Measurements from ENCODE around the gene ZNHIT2. TPM values are rescaled to one million over a fixed set of nuclear protein-coding genes. Genes with fewer than 3 reads are reported as not detected.

ZNHIT2 gene
- total and polyA plus RNA-seq, 2 of the 8 experiments (the other 6 are each of a cell fraction or from before 2014, with no cell fraction given), result 13.0 to 16.1 TPM

DNA sequence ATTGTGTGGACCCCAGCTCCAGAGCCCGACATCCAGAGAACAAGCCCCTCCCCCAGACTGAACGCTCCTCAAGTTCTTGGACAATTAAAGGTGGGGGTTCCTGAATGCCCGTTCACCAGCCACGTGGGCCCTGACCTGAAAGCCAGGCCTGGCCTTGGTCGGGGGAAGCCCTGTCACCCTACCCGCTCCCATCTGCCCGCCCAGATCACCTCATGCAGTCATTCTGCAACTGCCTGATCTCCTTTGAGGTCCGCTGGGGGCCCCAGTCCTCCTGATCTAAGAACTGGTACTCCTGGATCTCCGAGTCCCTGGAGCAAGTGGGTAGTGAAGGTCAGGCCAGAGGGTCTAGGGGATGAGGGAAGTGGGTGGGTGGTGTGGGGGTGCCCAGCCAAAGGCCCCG is 50.1 kb downstream of the ZNHIT2 start:
- DNase-seq (ENCODE audit: low read depth in 1 of 2, low spot score in 2 of 2), result no peak
- H2AFZ ChIP-seq (ENCODE audit: low read length), result no peak overlapping the region; the same call in 1 of the 2 replicates
- H3K4me3 ChIP-seq (ENCODE audit: extremely low read depth in 1 of 4, insufficient read depth in 2 of 4, low read depth in 3 of 4, low read length in 4 of 4), result peak overlapping the region in 1 of 4 experiments; percentile 34; a peak in 1 of 8 replicates
- H2BK20ac ChIP-seq (ENCODE audit: low read length), result no peak overlapping the region
- no peaks in the 10 kb centered on the region for H3K79me1 ChIP-seq (ENCODE audit: low read depth, low read length)
- TF ChIP-seq RAD21 (IDR thresholded peaks at IDR 0.05 in 1 of 2, conservative IDR thresholded peaks at IDR 0.05 in 1 of 2; ENCODE audit: low read depth in 2 of 2, low read length in 2 of 2), result no peak
- TF ChIP-seq, protein P1, sequence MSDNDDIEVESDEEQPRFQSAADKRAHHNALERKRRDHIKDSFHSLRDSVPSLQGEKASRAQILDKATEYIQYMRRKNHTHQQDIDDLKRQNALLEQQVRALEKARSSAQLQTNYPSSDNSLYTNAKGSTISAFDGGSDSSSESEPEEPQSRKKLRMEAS (IDR thresholded peaks at IDR 0.05), result peak; percentile 8; the same call in 1 of the 2 replicates
- peak overlapping the region; percentile 63 for H4K91ac ChIP-seq (replicated peaks; ENCODE audit: insufficient read length, low read length)
- CTCF ChIA-PET (ENCODE audit: partially characterized antibody), result interaction anchor here (2.0 to 3.1 kb wide), 2 partner anchors 10 kb away, joined by 6 to 21 read pairs; no protein-coding TSS in a partner anchor
- no peaks in the 10 kb centered on the region for H4K20me1 ChIP-seq (replicated peaks in 1 of 2; ENCODE audit: control insufficient read depth in 1 of 2, insufficient read depth in 2 of 2, low read length in 2 of 2)
- H4K5ac ChIP-seq (ENCODE audit: insufficient read length, low read depth, low read length), result no peak overlapping the region
- H3K23ac ChIP-seq (ENCODE audit: insufficient read length), result no peak overlapping the region
- no peaks in the 10 kb centered on the region for H3K27me3 ChIP-seq (replicated peaks in 1 of 4; ENCODE audit: control insufficient read depth in 3 of 4, extremely low read depth in 1 of 4, insufficient read depth in 3 of 4, low read length in 3 of 4)
- no peaks in the 10 kb centered on the region for H3K79me2 ChIP-seq (ENCODE audit: control insufficient read depth in 1 of 2, insufficient read depth in 2 of 2, low read length in 2 of 2)
- no peaks in the 10 kb centered on the region for H3K23me2 ChIP-seq (ENCODE audit: low read depth, low read length)
- peak overlapping the region; percentile 71; the same call in 1 of the 2 replicates for H3K27ac ChIP-seq (ENCODE audit: low read depth, low read length)
- H3K14ac ChIP-seq (ENCODE audit: insufficient read length), result no peak overlapping the region
- no peak for FAIRE-seq
- WGBS, 2 experiments (ENCODE audit: extremely low coverage in 1 of 2, insufficient coverage in 1 of 2, insufficient read length in 1 of 2, insufficient replicate concordance in 2 of 2, low coverage in 1 of 2, low lambda C conversion rate in 2 of 2, missing lambda C conversion rate in 1 of 2), result 86% methylated on average over 8 of the region's 10 CpGs; no CpG with 5 or more reads in 1 of the 2 experiments
- no peak overlapping the region for H2AK5ac ChIP-seq (ENCODE audit: low read depth, low read length)
- H2BK15ac ChIP-seq (ENCODE audit: low read length), result peak overlapping the region; percentile 61; the same call in 1 of the 2 replicates
- H3K4me2 ChIP-seq (ENCODE audit: insufficient read depth in 1 of 2, low read depth in 2 of 2, low read length in 2 of 2), result peak overlapping the region; percentile 31 to 55; a peak in 3 of 4 replicates
- H3K9ac ChIP-seq (replicated peaks in 1 of 4; ENCODE audit: extremely low read depth in 1 of 4, low read depth in 3 of 4, low read length in 3 of 4), result 0 out of 7 replicates have a peak overlapping the region, but pooled peaks of 1 of the 4 experiments have one; percentile 1
- POLR2A ChIA-PET (ENCODE audit: partially characterized antibody), result interaction anchor here (1.0 to 21.6 kb wide), 3 partner anchors 9 to 25 kb away, joined by 4 to 230 read pairs (median 21); partner anchors contain the start of gene VPS51
- H4K8ac ChIP-seq (ENCODE audit: extremely low read depth, insufficient read depth, low read length), result 0 out of 2 replicates have a peak overlapping the region, but pooled peaks have one; percentile 81
- H3K4me1 ChIP-seq (replicated peaks in 1 of 4; ENCODE audit: control insufficient read depth in 3 of 4, insufficient read depth in 4 of 4, low read length in 3 of 4), result peaks cover 5 to 23% (median 17%) of the 10 kb centered on the region in 4 experiments
- no peak overlapping the region for H3K56ac ChIP-seq (replicated peaks; ENCODE audit: insufficient read length, low read depth, low read length)
- no peak overlapping the region for H2BK120ac ChIP-seq (replicated peaks; ENCODE audit: low read depth, low read length)
- H2BK12ac ChIP-seq (ENCODE audit: low read depth, low read length), result peak overlapping the region; percentile 90; the same call in 1 of the 2 replicates
- no peaks in the 10 kb centered on the region for H3K36me3 ChIP-seq (ENCODE audit: control insufficient read depth in 2 of 4, insufficient read depth in 4 of 4, low read length in 3 of 4)
- H3K18ac ChIP-seq (ENCODE audit: extremely low read depth, low read length), result peak overlapping the region; percentile 87
- peak overlapping the region; percentile 76 for H3K4ac ChIP-seq (replicated peaks; ENCODE audit: insufficient read length, low read depth, low read length)
- peak overlapping the region; percentile 69; the same call in 1 of the 2 replicates for H2BK5ac ChIP-seq (ENCODE audit: low read depth, low read length)
- no peaks in the 10 kb centered on the region for H3K9me3 ChIP-seq (ENCODE audit: insufficient read depth in 2 of 2, low read depth in 1 of 2, low read length in 1 of 2)
